HG03108 (cell line): Measurements from ENCODE around the gene IQCF5.
"Not testable (repeated sequence)": the region's sequence is repeated elsewhere in the genome, so short reads cannot be mapped to it uniquely, and the experiment has no call there.

Experiments used
- ATAC-seq: cut with Tn5 transposase; IDR thresholded peaks from one replicate; pipeline ENCODE4 v1.9.1; 2021; ENCODE audit warnings: moderate library complexity; ENCODE audit not compliant: unreplicated experiment

The IQCF5 gene

GRCh38 chr3:51875501-51875900, at the start of gene IQCF5:
Gene IQCF5 (minus strand): TSS chr3:51875601. CDS start chr3:51875531, 70 bp downstream.
- no peak for ATAC-seq

GRCh38 chr3:51921081-51921578, 45.7 kb upstream of the IQCF5 start:
- no peak for ATAC-seq

DNA sequence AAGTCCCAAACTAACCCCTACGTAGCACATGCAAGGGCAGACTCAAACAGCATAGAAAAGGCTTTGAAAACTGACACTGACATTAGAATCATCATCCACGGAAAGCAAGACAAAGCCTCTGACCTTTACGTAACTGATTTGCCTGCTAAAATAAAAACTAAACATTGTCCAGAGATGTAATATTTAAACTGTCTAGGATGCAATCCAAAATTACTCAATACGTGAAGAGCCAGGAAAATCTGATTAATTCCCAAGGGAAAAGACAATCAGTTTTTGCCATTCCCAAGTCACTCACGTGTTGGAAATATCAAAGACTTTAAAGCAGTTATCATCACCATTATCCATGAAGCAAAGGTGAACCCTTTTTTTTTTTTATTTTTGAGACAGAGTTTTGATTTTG, 41.0 kb upstream of the IQCF5 start:
- no peak for ATAC-seq

DNA sequence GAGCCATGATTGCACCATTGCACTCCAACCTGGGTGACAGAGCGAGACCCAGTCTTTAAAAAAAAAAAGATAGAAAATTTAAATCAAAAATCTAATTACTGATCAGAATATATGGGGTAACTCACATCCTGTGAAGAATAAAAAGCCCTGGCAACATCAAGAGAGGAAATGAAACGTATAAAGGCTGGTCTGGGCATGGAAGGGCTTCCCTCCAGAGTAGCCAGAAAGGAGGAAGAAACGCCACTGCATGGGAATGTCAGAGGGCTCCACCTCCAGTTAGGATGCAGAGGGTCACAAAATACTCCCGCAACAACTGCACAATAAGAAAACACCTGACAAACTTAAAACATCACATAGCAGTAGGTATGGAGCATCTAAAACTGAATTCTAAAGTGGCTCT, 32.6 kb upstream of the IQCF5 start:
- no peak for ATAC-seq

DNA sequence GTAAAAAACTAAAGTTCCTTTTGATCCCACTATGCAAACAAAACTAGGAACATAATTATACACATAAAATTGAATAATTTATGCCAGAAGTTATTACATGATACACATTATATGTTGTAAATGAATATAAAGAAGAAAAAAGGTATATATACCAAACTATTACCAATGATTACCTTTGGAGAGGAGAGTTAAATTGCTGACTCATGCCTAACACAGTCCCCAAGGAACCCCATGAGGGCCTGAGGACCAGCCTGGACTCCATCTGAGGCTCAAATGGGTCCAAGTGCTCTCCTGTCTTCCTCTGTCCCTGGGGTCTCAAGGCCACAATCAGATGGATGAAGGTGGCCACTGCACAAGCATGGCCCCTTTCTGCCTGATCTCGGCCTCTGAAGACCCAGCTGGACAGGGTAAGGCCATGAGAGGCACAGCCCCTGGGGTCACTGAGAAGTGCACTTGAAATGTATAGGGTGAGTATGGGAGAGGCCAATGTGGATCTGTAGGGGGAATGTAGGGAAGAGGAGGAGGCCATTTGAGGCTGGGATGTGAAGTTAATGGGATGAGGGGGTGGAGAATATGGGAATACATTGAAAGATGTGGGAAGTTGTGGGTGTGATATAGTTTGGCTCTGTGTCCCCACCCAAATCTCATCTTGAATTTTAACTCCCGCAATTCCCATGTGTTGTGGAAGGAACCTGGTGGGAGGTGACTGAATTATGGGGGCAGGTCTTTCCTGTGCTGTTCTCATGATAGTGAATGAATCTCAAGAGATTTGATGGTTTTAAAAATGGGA, 28.8 kb upstream of the IQCF5 start:
- ATAC-seq = no peak

- ATAC-seq = not testable (repeated sequence)
Measured at GRCh38 chr3:51902361-51902760, 27.0 kb upstream of the IQCF5 start.

DNA sequence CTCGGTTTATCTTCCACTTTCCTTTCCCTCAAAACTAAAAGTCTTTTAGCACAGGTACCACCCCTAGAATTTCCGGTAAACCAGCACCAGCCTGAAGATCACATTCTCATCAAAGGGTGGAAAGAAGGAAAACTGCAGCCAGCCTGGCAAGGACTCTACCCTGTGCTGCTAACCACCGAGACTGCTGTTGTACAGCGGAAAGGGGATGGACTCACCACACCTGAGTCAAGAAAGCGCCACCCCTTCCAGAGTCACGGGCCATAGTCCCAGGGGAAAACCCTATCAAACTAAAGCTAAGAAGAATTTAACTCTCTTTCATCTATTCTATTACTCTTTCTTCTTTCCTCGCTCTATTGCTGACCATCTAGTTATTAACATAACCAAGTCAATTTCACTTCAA, 24.6 kb upstream of the IQCF5 start:
- ATAC-seq = not testable (repeated sequence)

GRCh38 chr3:51897391-51897790, 22.0 kb upstream of the IQCF5 start:
- no peak for ATAC-seq

GRCh38 chr3:51896607-51897305, 21.4 kb upstream of the IQCF5 start:
- no peak for ATAC-seq

DNA sequence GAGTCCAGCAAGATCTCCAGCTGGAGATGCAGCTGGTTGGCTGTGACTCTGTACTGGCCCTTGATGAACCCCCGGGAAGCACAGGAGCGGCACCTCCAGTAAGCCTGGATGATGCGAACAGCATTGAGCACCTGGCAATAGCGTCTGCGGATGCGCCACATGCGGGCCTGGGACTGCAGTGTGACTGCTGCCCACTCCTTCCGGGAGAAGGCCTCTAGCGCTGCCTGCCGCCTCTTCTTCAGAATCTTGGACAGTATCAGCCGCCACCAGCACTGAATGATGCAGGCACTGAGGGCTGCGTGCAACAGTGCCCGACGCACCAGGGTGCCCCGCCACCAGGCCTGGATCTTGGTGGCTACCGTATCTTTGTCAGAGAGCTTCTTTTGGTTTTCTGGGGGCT, 19.5 kb upstream of the IQCF5 start:
- no peak for ATAC-seq

GRCh38 chr3:51894391-51894790, 19.0 kb upstream of the IQCF5 start:
- ATAC-seq = no peak

DNA sequence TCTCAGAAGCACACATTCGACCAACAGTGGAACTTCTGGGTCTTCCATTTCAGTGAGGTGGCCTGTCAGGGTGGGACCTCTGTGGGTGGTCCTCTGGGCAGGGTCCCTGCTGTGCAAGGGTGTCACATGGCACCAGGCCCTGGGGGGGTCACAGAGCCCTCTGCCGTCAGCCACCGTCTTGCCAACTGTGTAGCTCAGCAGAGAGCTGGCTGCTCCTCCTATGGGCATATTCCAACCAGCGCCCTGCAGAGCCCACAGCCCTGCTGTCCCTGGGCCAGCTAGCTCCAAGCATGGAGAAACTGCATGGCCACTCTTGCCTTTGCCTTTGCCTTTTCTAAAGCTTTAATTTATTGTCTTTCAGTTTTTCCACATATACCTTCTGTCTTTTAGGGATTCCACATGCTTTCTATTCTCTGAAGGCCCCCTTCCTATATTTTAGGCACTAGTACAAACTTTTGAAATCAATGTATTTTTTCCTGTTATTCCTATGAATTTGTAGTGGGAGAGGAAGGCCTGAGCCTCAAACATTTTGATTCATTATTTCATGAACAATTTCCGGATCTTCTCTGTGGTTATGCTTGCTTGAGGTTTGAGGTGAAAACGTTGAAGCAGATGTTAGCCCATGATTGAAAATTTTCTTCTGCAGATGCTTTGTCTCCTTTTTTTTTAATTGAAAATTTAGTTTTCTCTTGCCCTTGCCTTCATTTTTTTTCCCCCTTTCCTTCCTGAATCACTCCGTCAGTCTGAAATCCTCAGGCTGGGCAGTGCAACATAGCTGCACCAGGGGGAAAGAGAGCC, 16.0 kb upstream of the IQCF5 start:
- ATAC-seq = no peak

- no peak for ATAC-seq
Measured at GRCh38 chr3:51888463-51889105, 13.2 kb upstream of the IQCF5 start.

DNA sequence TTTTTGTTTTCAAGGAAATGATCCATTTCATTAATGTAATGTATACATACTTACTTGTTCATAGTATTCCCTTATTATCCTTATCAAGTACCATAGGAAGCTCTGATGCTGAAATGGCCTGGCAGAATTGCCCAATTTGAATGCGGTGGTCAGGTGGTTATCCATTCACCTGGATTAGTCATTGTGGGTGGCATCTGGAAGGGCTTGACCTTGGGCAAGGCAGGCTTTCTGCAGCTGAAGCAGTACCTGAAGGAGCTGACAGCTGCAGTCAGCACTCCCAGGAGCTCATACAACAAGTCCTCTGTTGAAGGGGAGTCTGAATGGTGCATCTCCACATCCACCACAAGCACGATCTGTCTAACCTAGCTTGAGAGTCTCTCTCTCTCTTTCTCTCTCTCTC, 12.2 kb upstream of the IQCF5 start:
- no peak for ATAC-seq

DNA sequence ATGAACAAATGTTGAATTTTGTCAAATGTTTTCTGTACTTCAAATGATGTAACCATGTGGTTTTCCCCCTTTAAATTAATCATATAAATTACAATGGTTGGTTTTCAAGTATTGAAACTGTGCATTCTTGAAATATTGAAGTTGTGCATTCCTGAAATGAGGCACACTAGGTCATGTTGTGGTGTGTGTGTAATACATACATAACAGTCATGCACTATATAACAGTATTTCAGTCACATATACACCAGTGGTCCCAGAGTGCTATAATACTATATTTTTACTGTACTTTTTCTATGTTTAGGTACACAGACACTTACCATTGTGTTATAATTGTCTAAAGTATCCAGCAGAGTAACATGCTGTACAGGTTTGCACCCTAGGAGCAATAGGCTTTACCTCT, 11.0 kb upstream of the IQCF5 start:
- no peak for ATAC-seq

GRCh38 chr3:51879937-51880336, 4.5 kb upstream of the IQCF5 start:
- ATAC-seq = no peak

DNA sequence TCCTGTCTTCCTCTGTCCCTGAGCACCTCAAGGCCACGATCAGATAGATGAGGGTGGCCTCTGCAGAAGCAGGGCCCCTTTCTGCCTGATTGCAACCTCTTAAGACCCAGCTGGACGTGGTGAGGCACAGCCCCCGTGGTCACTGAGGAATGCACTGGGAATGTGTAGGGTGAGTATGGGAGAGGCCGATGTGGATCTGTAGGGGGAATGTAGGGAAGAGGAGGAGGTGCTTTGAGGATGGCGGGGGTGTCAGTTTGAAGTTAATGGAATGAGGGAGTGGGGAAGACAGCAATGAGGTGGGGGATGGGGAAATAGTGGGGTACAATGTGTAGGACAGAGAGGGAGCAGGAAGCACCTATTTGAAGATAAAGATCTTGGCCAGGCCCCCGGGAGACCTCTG, 785 bp upstream of the IQCF5 start:
- ATAC-seq = no peak

GRCh38 chr3:51874889-51875288, 512 bp downstream of the IQCF5 start:
- no peak for ATAC-seq

DNA sequence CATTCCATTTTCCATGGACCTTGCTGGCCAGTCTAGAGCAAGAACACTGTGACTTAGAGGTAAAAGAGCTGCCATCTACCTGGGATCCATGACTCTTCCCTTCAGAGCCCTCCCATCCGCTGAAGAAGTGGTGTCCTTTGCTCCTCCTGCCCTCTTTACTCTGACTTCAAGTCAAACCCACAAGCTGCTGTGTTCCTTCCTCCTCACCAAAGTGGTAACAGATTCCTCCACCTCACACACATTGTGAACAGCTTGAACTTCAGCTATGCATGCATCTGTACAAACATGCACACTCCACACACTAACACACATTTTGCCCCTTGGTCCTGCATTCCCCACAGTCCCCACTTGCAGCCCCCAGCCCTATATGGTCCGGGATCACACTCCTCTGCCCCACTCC, 990 bp downstream of the IQCF5 start:
- ATAC-seq = no peak

GRCh38 chr3:51873876-51874275, 1.5 kb downstream of the IQCF5 start:
- no peak for ATAC-seq

- no peak for ATAC-seq
Measured at GRCh38 chr3:51873253-51873766, 2.1 kb downstream of the IQCF5 start.
